Suprapubic skin (tissue), 4 donors: ENCODE results near the gene CYP3A5.

Experiments
- EP300 ChIP-seq: sonication (generic); formaldehyde crosslinking; IDR thresholded peaks from one replicate; pipeline ENCODE4 v1.6.1; 2017; ENCODE audit warnings: antibody characterized with exemption
- POLR2A ChIP-seq, 2 donors: fragments of 450-650 bp; IDR thresholded peaks; one replicate each; pipeline ENCODE4 v1.6.1; 2017; ENCODE audit warnings: antibody characterized with exemption in 2 of 2, mild to moderate bottlenecking in 2 of 2, moderate library complexity in 2 of 2
- POLR2AphosphoS5 ChIP-seq, 3 donors: sonication (generic); formaldehyde crosslinking; IDR thresholded peaks; one replicate each; pipeline ENCODE4 v1.6.1; 2017; ENCODE audit warnings: antibody characterized with exemption in 3 of 3
- TF ChIP-seq, protein P1 (sequence below), 2 donors: fragments of 200-600 bp in 1 of 2; fragments of 450-650 bp in 1 of 2; sonication (generic) in 1 of 2; IDR thresholded peaks; one replicate each; pipeline ENCODE4 v1.5.1; 2016 to 2019; ENCODE audit warnings: antibody characterized with exemption in 2 of 2, mild to moderate bottlenecking in 1 of 2, moderate library complexity in 1 of 2

DNA sequence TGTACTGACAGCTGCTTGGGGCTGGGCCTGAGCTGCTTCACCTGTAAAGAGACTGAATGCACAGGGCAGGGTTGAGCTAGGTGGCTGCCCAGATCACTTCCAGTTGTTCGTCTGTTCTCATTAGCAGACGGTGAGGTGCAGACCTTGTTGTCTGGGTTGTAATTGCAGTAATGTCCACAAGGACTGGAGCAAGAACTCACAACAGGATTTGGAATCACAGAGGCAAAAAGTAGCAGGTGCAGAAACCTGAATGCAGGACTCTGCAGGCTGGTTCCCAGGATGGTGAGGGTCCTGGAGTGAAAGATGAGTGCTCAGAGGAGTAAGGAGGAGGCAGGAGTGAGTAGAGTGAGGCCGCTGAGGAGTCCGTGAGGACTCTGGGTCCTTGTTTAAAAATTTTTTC lies 53.8 kb downstream of the CYP3A5 start:
- TF ChIP-seq, protein P1, sequence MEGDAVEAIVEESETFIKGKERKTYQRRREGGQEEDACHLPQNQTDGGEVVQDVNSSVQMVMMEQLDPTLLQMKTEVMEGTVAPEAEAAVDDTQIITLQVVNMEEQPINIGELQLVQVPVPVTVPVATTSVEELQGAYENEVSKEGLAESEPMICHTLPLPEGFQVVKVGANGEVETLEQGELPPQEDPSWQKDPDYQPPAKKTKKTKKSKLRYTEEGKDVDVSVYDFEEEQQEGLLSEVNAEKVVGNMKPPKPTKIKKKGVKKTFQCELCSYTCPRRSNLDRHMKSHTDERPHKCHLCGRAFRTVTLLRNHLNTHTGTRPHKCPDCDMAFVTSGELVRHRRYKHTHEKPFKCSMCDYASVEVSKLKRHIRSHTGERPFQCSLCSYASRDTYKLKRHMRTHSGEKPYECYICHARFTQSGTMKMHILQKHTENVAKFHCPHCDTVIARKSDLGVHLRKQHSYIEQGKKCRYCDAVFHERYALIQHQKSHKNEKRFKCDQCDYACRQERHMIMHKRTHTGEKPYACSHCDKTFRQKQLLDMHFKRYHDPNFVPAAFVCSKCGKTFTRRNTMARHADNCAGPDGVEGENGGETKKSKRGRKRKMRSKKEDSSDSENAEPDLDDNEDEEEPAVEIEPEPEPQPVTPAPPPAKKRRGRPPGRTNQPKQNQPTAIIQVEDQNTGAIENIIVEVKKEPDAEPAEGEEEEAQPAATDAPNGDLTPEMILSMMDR (IDR thresholded peaks at IDR 0.05): no peak
- TF ChIP-seq POLR2A (IDR thresholded peaks at IDR 0.05) (no peak), POLR2AphosphoS5 (IDR thresholded peaks at IDR 0.05) (no peak), EP300 (no peak)
